DMS79 (cell line): ENCODE data around the gene GALNT2.

Source experiments
- DNase-seq: peaks from one replicate; lab custom pipeline; 2025; lab: John Stamatoyannopoulos, UW

GALNT2 gene

GRCh38 chr1:230280054-230280795 lies 213.2 kb downstream of the GALNT2 start:
- DNase-seq: no peak

DNA sequence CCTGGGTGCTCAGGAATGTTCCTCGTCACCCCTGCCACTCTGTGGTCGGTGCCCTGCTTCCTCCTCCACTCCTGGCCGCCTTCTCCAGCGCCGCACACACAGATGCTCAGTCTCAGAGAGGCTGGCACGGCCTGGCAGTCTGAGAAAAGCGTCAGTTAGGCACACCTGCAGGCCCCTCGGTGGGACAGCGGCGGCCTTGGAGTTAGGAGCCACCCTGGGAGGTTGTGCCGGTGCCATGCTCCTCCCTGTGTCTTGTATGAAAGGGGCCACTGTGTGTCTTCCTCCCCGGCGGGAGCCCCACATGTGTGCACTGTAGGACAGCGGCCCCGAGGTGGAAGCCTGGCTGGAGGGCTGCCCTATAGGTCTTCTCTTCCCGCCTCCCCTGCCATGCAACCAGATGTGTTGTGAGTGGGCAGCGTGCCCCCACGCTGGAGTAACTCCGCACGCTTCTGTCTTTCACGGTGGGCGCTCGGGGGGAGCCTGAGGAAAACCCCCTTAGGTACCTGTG lies 213.9 kb downstream of the GALNT2 start:
- DNase-seq: no peak

DNA sequence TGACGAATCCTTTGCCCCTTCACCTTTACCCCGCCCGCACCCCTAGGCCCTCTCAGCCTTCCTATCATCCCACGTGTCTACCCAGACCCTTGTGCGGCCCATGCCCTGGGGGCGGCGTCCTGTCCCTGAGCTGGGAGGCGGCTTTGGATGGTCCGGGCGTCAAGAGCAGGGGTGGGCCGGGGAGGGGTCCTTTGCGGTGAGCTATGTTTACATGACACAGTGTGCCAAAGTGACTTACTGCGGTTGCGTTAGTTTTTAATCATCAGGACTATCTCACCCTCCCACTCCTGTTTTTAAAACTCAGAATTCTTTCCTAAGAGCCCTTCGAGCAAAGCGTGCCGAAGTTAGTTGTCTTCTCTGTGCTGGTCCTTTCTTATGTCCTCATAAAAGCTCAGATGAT lies 214.5 kb downstream of the GALNT2 start:
- DNase-seq: no peak

GRCh38 chr1:230282157-230282556 lies 215.1 kb downstream of the GALNT2 start:
- DNase-seq: no peak

GRCh38 chr1:230283678-230284077 lies 216.6 kb downstream of the GALNT2 start:
- DNase-seq: no peak

GRCh38 chr1:230284891-230285290 lies 217.9 kb downstream of the GALNT2 start:
- no peak for DNase-seq

GRCh38 chr1:230285351-230285750 lies 218.3 kb downstream of the GALNT2 start:
- DNase-seq: no peak

DNA sequence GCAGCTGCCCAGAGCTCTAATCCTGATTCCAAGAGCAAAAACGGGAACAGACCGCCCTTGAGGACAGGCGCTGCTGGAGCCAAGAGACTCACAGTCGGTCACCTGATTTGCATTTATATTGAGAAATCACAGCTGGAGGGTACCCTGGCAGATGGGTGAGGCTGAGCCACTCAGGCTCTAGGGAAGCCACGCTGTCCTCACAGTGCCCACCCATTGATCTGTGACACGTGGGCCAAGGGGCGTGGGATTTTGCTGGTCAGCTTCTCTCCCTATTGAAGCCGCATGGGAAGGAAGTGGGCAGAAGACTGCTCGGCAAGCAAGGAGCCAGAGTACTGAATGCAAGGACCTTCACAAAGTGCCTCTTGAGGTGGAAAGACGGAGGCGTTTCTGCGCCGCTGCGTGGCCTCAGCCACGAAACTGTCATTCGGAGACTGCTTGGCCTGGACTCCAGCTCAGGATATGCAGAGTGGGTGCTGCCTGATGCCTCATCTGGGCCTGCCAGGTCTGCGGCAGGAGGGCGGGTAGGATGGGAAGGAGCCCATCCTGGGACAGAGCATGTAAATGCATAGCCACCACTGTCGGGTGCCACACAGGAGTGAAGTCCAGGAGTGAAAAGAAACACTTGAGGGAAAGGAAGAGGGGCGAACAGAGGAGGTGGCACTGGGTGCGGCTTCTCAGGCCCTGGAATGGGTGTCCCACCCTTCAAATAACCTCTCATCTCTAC lies 219.3 kb downstream of the GALNT2 start:
- no peak for DNase-seq

DNA sequence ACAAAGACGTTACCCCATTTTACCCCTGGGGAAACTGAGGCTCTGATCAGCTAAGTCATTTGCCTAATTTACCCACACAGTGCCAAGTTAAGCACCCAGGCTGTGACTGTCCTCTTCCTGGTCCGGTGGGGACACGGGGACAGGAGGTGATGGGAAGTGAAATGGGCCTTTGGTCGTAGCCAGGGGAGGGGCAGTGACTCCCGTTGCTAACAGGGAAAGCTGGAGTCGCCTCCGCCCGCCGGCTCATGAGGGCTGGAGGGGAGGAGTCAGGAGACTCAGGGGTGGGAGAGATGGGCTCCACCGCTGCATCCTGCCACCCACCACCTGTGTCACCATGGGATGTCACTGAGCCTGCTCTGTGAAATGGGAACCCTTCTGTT lies 219.8 kb downstream of the GALNT2 start:
- DNase-seq: no peak

GRCh38 chr1:230287674-230288315 lies 220.8 kb downstream of the GALNT2 start:
- DNase-seq: no peak

GRCh38 chr1:230288641-230289349 lies 221.8 kb downstream of the GALNT2 start:
- no peak for DNase-seq

DNA sequence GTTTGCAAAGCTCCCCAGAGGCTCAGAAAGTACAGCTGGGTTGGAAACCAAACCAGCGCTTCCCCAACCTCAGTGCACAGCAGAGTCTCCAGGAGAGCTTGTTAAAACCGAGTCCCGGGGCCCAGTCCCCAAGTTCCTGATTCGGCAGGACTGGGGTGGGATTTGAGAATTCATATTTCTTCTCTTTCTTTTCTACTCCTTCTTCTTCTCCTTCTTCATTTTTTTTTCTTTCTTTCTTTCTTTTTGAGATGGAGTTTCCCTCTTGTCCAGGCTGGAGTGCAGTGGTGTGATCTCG lies 222.3 kb downstream of the GALNT2 start:
- no peak for DNase-seq

DNA sequence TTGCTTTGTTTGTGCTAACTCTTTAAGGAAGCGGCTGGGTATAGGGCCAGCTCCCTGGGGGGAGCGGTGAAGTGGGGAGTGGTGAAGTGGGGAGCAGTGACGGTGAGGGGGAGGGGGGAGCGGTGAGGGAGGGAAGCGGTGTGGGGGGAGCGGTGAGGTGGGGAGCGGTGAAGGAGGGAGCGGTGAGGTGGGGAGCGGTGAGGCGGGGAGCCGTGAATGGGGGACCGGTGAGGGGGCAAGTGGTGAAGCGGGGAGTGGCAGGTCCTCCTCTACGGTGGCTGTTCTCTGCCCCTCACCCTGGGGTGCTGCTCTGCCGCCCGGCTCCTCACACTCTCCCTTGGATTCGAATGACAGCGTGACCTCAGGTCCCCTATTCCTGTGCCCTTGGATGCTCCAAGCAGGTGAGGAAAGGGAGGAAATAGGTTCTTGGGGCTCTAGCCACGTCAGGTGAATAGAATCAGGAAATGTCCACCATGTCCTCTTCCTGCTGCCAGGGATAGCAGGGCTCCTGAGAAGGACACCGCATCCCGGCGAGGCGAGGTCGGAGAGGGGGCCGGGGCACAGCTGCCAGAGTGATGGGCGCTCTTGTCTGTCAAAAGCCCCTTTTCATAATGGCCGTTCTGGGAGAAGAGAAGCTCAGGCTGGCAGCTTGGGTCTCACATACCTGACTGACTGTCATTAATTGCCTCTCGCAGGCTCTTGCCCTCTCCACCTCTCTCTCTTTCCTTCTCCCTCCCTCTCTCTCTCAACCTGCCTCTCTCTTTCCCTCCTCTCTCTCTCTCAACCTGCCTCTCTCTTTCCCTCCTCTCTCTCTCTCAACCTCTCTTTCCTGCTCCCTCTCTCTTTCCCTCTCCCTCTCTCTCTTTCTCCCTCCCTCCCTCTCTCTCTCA lies 224.9 kb downstream of the GALNT2 start:
- DNase-seq: peak; percentile 18

DNA sequence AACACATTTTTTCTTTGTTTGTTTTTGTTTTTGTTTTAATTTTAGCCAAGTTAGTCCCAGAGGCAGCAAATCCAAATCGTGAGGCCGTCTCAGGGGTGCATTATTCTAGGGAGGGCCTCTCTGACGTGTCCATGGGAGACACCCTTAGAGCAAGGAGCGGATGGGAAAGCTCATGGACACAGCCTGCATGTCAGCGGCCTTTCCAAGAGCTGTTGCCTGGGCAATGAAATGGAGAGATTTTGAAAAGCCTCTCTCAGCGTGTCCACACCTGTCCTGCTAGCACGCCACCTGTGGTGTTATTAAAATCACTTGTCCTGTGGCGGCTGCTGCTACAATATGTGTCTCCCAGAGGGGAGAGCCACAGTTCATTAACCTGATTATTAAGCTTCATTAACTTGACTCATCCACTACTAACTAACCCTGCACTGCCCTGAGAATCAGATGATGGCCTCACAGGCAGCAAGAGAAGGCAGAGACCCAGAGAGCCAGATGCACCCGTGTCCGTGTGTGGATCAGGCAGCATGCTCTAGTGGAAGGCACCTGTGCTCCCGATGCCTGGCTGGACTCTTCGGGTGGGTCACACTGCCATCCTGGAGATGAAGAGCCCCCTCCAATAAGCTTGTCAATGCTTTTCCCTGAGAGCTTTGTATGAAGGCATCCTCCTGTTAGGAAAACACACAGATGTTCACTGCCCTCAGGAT lies 225.8 kb downstream of the GALNT2 start:
- peak; percentile 73 for DNase-seq

DNA sequence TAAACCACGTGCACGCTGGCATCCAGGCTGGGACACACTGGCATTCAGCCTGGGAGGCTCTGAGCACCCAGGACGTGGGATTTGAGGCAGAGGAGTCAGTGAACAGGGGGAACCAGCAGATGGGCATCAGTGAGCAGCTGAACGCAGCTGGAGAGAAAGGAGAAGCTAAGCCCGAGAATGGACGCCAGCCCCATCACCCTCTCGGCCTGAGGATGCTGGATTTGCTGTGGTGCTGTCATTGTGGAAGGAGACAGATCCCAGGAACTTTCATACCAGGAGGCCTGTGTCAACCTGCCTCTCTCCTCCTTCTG lies 226.3 kb downstream of the GALNT2 start:
- no peak for DNase-seq

DNA sequence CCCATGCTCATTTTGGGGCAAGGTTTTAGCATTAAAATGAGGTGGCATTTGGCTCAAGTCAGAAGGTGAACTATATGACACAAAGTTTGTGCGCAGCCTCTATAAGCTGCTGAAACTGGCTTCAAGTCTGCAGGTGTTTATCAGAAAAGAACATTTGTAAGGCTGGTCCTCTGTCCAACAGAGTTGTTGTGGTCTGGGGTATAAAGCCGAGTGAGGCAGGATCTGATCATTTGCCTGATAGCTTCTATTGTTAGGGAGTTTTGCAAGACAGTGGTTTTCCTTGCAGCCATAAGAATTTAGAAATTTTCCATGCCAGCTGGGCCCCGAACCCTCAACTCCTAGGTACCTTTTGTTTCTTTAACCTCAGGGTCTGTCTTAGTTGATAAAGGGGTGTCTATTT lies 228.3 kb downstream of the GALNT2 start:
- no peak for DNase-seq

DNA sequence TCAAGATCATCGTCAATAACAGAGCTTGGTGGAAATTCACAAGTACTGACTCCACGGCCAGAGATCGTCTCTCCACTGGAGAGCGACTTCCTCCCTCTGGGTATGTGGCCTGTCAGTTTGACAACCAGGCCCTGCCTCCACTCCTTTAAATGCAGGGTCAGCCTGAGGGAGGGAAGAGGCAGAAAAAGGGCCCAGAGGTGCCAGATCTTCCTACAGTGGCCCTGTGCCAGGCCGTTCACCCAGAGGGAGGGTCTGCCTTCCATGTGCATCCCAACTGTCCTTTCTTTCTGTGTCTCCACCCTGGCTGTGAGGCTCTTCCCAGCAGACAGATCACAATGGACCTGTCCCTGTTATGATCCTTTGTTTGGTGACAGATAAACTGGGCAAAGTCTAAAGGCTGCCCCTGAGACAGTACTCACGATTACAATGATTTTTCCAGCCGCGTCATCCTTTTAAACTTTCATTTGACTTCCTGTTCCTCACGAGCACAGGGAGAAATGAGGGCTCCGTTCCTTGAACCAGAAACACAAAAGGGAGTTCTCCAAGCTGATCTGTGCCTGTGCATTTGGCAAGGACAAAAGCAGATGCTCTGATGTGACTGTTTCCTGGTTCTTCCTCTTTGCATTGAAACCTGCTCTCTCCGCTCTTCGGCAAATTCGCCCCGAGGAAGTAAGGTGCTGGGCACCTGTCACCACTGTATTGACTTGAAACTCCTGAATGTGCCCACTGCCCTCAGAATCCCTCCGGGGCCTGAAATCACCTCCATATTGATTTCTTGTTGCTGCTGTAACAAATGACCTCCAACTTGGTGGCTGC lies 232.4 kb downstream of the GALNT2 start:
- DNase-seq: no peak

DNA sequence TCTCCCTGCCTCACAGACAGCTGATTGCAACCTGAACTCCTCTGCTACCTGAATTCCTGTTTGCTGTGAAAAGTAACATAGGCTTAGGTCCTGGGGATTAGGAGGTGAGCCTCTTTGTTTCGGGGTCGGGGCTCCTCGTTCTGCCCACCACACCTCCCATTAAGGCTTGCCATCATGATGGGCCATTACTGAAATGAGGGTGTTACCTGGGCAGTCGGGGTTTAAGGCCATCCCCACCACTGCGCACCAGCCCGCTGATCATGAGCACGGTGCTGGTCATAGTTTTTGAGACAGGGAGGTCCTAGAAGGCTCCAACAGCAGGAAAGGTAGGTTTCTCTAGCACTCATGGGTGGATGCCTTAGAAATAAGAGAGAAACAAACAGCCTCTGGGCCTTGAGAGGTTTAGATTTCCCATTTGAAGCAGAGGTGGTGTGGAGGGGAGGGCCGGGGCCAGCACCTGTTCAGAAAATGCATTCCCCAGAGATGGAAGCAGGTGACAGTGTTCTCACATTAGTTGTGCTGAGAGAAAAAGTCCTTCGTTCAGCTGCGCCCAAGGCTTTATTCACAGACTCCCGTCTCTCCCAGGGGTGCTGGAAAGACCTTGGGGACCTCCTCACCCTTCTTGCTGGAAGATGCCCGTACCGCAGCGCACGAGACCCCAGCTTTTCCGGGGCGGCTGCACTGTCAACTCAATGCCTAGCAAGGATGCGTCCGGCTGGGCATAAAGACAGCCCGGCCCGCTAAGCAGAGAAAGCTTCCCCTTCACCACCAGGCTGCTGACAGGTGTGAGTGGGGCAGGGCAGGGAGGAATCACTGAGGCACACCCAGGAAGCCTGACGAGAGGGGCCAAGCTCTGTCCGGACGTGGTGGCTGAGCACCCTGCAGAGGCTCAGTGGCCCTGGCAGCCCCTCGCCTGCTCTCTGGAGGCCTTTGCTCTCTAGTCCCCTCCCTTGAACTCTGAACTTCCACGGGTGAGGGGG lies 233.6 kb downstream of the GALNT2 start:
- DNase-seq: no peak

DNA sequence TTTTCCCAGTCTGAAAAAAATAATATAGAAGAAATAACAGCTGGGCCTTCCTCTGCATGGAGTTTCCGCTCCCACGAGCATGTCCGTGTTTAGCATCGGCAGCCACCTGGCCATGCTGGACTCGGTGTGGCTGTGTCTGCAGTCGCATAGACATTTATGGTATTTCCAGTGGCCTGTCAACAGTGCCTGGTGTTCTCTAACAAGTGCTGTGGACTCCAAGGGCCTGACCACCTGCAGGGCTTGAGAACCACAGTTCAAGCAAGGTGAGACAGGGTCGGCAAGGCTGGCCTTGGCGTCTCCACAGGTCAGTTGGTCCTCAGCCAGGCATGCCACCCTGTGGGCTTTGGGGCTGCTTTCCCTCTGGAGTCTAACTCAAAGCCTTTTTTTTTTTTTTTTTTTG lies 234.3 kb downstream of the GALNT2 start:
- DNase-seq: no peak
